Measurements from ENCODE around the gene ETV3L.
"Not testable (repeated sequence)": the region's sequence is repeated elsewhere in the genome, so short reads cannot be mapped to it uniquely, and the experiment has no call there.

The ETV3L gene

DNA sequence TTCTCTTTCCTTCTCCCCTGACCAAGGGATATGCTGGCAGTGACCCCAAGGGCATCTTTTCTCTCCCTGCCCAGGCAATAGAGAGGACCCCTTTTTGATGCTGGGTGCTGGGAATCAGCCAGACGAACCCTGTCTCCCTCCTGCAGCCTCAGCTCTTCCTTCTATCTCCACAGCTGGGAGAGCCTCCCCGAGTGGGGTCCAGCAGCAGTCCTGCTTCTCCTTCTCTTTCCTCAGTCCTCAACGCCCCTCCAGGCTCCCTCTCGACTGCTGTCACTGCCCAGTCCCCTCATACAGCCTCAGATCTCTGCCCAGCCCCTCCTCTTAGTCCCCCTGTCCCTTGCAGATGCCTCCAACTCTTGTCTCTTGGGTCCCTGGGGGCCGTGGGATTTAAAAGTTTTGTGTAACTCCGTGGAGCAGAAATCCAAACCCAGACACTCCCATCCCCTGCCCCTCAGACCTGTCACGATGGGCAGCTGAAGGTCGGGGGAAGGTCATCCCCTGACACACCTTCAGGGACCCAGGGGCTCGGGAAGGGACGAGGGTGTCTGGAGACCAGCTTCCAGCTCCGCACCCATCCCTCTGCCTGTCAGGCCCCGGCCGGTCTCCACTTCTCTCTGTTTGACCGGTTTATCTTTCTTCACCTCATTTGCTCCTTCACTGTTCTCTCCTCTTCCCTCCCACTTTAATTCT, 5.8 kb upstream of the ETV3L start:
- no peak for DNase-seq (ENCODE audit: low read depth, low spot score)

DNA sequence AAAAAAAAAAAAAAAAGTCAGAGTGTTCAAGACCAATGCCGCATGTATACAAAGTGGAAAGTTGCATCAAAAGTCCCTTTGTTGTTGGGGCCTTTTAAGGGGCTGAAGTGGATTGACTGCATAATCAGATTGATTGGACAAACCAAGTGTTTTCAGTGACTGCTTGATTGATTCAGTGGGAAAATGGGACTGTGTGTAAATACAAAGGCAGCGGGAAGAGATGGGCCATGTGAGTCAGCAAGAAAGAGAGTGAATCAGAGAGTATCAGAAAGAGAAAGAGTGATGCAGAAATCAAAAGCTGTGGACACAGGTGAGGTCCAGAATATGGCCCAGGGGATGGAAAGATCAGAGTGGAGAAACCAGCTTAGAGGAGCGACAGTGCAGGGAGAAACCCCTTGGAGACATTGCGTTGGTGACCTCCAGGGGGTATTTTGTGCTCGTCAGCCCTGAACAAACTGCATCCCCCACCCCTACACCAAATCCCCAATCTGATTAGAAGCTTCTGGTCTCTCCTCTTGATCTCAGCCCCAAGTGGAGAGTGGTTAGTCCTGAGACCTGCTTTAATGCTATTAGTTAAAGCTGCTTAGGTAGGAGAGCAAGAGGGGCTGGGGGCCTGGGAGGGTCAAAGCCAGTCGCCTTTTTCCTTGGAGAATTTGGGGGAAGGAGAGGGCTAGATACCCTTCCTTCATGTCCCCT, 5.1 kb upstream of the ETV3L start:
- no peak for DNase-seq (ENCODE audit: low read depth, low spot score)

- DNase-seq (ENCODE audit: low read depth, low spot score): no peak
These were observed 3.7 kb upstream of the ETV3L start for GRCh38 chr1:157103268-157103667.

DNA sequence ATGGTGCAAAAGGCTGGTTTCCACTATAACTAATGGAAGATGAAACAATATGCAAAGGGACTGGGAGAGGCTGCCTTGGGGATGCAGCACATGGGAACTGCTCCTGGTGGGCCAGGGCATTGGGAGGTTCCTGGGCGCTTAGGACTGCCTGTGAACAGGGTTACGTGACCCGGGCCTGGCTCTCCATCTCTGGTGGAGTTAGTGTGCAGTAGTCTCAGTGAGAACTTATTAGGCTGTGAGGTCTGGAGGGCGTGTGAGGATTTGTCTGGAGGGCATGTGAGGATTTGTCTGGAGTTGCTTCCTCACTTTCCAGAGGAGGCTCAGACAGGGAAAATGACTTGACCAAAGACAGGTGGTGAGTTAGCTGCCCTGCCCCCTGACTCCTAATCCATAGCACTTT, 1.5 kb upstream of the ETV3L start:
- no peak for DNase-seq (ENCODE audit: low read depth, low spot score)

DNA sequence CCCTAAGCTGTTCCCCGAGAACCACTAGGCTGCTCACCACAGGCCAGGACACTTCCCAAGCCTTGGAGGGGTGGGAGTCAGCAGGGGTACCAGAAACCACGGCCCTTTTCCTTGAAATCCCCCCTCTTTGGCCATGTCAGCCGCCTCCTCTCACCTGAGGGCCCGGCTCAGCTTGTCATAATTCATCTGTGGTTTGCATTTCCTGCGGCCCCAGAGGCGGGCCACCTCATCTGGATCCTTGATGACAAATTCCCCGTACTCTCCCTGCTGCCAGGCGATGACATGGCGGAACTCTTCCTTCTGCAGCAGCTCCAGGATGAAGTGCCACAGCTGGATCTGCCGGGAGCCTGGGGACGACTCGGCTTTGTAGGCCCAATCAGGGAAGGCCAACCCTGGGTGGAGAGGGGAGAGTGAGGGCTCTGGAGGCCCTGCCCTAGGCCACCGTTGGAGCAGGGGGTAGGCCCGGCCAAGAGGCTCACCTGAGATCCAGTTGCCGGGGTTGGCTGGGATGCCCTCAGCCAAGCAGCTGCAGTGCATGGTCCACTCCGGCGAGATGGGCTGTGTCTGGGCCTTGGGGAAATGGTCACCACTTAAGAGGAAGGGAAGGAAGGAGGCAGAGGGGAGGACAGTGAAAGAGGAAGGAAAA, 498 bp downstream of the ETV3L start:
- not testable (repeated sequence) for DNase-seq (ENCODE audit: low read depth, low spot score)

DNA sequence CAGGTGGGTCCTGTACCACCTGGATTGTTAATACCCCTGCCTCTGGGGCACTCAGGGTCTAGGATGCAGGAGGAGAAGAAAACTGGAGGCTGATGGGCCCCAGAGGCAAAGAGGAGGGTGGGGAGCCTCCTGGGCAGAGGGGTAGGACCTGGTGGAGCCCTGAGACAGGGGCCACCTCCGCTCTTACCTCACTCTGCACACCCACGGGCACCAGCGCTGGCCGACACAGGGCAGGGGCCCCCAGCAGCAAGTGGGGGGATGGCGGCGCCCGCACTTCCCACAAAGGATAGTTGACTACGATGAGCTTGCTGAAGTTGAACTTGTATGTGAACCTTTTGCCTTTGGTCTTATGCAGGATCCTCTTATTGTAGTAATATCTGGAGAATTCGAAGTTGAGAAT, 1.1 kb downstream of the ETV3L start:
- no peak for DNase-seq (ENCODE audit: low read depth, low spot score)

DNA sequence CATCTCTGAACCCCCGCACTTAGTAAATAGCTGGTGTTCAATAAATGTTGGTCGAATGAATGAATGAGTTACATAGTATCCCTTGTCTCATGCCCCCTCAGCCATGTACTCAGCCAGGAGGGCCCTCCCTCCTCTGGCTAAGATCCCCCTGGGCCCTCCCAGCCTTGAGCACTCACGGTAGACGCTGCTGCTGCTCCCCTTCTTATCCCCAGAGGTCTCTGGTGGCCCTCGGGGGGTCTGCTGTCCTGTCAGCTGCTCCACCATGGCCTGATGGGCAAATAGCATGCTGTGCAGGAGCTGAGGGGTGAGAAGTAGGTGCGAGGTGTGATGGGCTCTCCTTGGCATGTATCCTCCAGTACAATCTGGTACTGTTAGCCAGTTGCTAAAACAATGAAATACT, 1.9 kb downstream of the ETV3L start:
- no peak for DNase-seq (ENCODE audit: low read depth, low spot score)

GRCh38 chr1:157096881-157097280, 2.7 kb downstream of the ETV3L start:
- DNase-seq (ENCODE audit: low read depth, low spot score): no peak

GRCh38 chr1:157095551-157095950, 4.1 kb downstream of the ETV3L start:
- no peak for DNase-seq (ENCODE audit: low read depth, low spot score)

- DNase-seq (ENCODE audit: low read depth, low spot score): no peak
These were observed 4.5 kb downstream of the ETV3L start for GRCh38 chr1:157095091-157095490.

DNA sequence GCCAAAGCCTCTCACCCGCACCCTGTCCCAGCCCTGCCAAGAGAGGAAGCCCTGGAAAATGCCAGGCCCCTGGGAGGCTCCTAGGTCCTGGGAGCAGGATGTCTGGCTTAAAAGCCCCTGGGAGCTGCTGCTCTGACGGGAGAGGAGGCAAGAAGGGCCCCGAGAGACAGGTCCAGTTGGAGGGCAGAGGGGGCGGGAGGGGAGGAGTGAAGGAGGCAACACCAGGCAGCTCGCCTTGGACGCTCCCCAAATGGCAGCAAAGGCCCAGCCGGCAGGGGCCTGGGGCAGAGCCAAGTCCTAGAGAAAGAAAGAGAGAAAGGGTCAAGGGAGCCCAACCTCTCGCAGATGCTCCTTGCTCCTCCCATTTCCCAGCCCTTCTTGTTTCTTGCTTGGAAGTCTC, 6.8 kb downstream of the ETV3L start:
- no peak for DNase-seq (ENCODE audit: low read depth, low spot score)

DNA sequence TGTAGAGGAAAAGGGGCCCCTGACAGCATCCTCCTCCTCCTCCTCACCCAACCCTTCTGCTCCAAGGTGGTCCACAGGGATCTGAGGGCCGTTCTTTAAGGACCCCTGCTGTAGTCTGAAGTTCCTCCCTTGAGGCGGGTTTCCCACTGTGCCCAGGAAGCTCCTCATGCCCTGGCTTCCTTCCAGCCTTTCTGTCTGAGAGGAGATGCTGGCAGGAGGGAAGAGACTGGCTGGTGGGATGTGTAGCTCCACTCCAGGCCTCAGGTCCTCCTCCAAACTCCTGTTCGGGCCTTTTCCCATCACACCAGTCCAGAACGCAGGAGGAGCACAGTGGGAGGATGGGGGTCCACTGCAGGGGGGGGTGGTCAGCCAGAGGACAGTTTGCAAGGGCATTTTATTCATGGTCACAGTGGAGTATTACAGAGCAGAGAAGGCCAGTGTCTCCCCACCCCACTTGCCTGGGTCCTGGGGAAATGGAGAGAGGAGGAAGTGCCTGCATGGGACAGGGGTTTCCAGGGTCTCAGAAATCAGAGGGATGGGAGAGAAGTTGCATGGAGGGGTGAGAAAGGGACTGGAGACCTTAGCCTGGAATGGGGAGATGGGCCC, 7.8 kb downstream of the ETV3L start:
- DNase-seq (ENCODE audit: low read depth, low spot score): no peak

- no peak for DNase-seq (ENCODE audit: low read depth, low spot score)
These were observed 8.4 kb downstream of the ETV3L start for GRCh38 chr1:157091186-157091585.

GRCh38 chr1:157090771-157091170, 8.8 kb downstream of the ETV3L start:
- DNase-seq (ENCODE audit: low read depth, low spot score): no peak

DNA sequence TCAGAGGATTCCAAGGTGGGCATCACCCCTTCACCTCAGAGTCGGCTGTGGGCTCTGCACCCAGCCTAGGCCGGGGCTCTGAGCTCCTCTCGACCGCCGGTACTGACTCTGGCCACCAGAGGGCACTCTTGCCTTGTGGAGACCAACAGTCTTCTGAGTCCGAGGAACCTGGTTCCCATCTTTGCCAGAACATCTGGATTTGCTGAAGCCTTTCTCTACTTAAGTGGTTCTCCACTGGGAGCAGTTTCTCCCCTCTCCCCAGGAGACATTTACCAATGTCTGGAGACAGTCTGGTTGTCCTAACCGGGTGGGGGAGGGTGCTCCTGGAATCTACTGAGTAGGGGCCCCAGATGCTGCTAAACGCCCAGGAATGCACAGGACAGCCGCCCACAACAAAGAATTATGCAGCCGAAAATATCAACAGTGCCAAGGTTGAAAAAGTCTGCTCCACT, 9.4 kb downstream of the ETV3L start:
- peak; percentile 78 for DNase-seq (ENCODE audit: low read depth, low spot score)

- DNase-seq (ENCODE audit: low read depth, low spot score): no peak
These were observed 9.8 kb downstream of the ETV3L start for GRCh38 chr1:157089789-157090188.

DNA sequence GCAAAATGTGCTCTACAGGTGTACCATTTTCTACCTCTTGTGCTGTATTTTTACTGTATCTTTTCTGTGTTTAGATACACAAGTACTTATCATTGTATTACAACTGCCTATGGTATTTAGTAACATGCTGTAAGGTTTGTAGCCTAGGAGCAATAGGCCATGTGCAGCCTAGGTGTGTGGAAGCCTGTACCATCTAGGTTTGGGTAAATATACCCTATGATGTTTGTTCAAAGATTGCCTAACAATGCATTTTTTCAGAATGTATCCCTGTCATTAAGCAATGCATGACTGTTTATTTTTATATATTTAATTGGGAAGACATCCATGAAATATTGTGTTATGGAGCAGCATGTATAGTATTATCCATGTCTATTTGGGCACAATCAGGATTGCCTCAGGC, 11.0 kb downstream of the ETV3L start:
- no peak for DNase-seq (ENCODE audit: low read depth, low spot score)

DNA sequence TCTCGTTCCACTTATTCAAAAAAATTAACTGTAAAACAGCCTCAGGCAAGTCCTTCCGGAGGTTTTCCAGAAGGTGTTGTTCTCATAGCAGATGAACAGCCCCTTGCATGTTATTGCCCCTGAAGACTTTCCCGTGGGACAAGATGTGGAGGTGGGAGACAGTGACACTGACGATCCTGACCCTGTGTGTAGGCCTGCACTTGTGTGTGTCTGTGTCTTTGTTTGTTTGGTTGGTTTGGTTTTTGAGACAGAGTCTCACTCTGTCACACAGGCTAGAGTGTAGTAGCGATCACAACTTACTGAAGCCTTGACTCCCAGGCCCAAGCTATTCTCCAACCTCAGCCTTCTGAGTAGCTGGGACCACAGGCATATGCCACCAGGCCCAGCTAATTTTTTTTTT, 12.6 kb downstream of the ETV3L start:
- no peak for DNase-seq (ENCODE audit: low read depth, low spot score)

DNA sequence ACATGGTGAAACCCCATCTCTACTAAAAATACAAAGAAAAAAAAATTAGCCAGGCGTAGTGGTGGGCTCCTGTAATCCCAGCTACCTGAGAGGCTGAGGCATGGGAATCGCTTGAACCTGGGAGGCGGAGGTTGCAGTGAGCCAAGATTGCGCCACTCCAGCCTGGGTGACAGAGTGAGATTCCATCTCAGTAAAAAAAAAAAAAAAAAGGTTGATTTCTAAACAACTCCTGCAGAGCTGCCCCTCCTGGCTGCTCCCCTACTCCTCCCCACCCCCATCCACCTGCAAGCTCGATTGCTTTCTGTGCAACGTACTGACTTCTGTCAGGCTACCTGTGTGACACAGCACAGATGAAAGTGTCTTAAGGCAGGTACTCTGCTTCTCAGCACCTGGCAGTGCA, 13.3 kb downstream of the ETV3L start:
- DNase-seq (ENCODE audit: low read depth, low spot score): no peak

GRCh38 chr1:157085421-157085820, 14.2 kb downstream of the ETV3L start:
- no peak for DNase-seq (ENCODE audit: low read depth, low spot score)

DNA sequence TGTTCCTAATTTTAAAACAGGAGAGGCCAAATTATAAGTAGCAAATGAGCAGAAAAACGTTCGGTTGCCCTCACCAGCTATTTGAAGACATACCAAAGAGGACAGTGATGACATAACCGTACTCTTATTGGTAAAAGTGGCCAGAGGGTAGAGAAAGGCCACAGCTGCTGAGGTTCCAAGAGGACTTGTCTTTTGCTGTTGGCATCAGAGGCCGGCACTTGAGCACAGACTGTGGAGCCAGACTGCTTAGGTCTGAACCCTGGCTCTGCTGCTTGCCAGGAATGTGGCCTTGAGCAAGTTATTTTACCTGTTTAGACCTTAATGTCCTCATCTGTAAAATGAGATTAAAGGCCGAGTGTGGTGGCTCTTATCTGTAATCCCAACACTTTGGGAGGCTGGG, 14.9 kb downstream of the ETV3L start:
- no peak for DNase-seq (ENCODE audit: low read depth, low spot score)

DNA sequence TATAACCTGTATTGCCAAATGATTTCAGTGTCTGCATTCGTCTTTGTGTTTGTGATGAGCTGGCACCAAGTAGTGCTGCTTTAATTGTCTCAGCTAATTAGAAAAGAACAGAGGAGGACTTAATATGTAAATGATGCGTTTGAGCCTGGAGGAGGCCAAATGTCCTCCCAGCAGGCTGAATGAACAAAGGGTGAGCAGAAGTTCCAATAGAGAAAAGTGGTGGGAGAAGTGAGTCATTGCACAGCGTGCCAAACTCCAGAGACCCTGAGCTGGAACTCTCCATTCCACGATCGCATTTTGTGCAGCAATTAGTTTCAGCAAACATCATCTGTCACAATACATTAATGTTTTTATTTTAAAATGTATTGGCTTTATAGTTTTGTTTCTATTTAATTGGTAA, 17.9 kb downstream of the ETV3L start:
- DNase-seq (ENCODE audit: low read depth, low spot score): no peak

DNA sequence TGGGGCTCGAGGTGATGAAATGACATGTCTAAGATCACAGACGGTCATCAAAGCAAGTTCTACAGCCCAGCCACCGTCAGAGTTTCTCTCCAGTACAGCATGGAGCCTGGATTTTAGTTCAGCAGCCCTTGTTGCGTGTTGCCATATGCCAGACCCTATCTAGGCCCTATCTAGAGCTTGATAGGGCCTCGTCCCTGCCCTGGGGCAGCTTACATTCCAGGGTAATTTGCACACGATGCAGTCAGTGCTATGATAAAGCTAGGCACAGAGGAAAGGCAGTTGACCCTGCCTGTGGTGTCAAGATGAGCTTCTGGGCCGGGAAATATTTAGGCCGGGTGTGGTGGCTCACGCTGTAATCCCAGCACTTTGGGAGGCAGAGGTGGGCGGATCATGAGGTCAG, 18.9 kb downstream of the ETV3L start:
- DNase-seq (ENCODE audit: low read depth, low spot score): no peak

Data from iPS DF 19.7 (cell line).